Superior temporal gyrus (tissue), 1 donor: ENCODE results near the gene HOXD11.

Experiments
- DNase-seq: peaks from one replicate; pipeline ENCODE4 v3.0.0-alpha.2; 2016; ENCODE audit errors: extremely low spot score

The HOXD11 gene

GRCh38 chr2:176081376-176081836, 25.7 kb upstream of the HOXD11 start:
- no peak for DNase-seq

GRCh38 chr2:176081837-176082524, 25.1 kb upstream of the HOXD11 start:
- no peak for DNase-seq

- DNase-seq: no peak
These were observed 24.6 kb upstream of the HOXD11 start for GRCh38 chr2:176082525-176082823.

GRCh38 chr2:176082824-176083751, 24.0 kb upstream of the HOXD11 start:
- DNase-seq: no peak

GRCh38 chr2:176083796-176084261, 23.3 kb upstream of the HOXD11 start, which contains the start of gene EVX2:
Gene EVX2, minus strand, starts transcription at chr2:176083962. Its CDS starts 186 bp downstream, at chr2:176083776.
- no peak for DNase-seq

- DNase-seq: no peak
These were observed 22.4 kb upstream of the HOXD11 start for GRCh38 chr2:176084611-176085119.

GRCh38 chr2:176085120-176085788, 21.8 kb upstream of the HOXD11 start:
- no peak for DNase-seq

- peak; percentile 65 for DNase-seq
These were observed 21.0 kb upstream of the HOXD11 start for GRCh38 chr2:176085861-176086771.

GRCh38 chr2:176087330-176088047, 19.6 kb upstream of the HOXD11 start:
- DNase-seq: no peak

- no peak for DNase-seq
These were observed 18.8 kb upstream of the HOXD11 start for GRCh38 chr2:176088048-176088936.

- DNase-seq: no peak
These were observed 17.9 kb upstream of the HOXD11 start for GRCh38 chr2:176088937-176089842.

- no peak for DNase-seq
These were observed 17.2 kb upstream of the HOXD11 start for GRCh38 chr2:176089843-176090395.

GRCh38 chr2:176090862-176091261, 16.2 kb upstream of the HOXD11 start:
- no peak for DNase-seq

GRCh38 chr2:176091329-176092258, 15.5 kb upstream of the HOXD11 start:
- no peak for DNase-seq

GRCh38 chr2:176092270-176093144, 14.6 kb upstream of the HOXD11 start, which contains the start of gene HOXD13:
Gene HOXD13, plus strand, starts transcription at chr2:176092721. Its CDS starts 170 bp downstream, at chr2:176092891.
- no peak for DNase-seq
